ENCODE results near the gene HMOX1.

DNA sequence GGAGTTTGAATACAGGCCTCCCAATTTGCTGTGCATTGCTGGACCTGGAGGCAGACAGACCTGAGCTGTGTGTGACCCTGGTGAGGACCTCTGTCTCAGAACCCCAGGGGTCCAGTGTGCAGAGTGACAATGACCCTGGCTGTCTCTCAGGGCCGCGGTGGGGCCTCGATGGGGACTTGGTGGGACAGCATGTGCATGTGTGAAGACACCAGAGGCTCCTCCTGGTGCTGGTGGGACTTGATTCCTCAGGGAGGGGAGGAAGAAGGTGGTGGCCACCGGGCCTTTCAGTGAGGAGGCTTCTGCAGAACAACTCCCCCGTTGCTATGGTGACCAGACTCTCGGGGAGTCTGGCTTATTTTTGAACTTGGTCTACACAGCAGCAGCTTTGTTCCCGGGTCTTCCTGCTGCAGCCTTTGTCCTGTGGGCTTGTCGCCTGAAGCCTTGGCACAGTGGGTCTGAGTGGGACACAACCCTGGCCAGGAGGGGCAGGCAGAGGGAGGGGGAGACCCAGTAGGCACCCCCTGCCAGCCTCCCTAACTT is 54.4 kb downstream of the HMOX1 start:
- TF ChIP-seq, protein P1, sequence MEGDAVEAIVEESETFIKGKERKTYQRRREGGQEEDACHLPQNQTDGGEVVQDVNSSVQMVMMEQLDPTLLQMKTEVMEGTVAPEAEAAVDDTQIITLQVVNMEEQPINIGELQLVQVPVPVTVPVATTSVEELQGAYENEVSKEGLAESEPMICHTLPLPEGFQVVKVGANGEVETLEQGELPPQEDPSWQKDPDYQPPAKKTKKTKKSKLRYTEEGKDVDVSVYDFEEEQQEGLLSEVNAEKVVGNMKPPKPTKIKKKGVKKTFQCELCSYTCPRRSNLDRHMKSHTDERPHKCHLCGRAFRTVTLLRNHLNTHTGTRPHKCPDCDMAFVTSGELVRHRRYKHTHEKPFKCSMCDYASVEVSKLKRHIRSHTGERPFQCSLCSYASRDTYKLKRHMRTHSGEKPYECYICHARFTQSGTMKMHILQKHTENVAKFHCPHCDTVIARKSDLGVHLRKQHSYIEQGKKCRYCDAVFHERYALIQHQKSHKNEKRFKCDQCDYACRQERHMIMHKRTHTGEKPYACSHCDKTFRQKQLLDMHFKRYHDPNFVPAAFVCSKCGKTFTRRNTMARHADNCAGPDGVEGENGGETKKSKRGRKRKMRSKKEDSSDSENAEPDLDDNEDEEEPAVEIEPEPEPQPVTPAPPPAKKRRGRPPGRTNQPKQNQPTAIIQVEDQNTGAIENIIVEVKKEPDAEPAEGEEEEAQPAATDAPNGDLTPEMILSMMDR (IDR thresholded peaks at IDR 0.05): no peak
- no peak for TF ChIP-seq POLR2A (IDR thresholded peaks at IDR 0.05)
- no peak for TF ChIP-seq POLR2AphosphoS5 (IDR thresholded peaks at IDR 0.05; ENCODE audit: insufficient read depth in 1 of 2, low read depth in 1 of 2)

All from vagina (tissue), 2 donors.